Measurements from ENCODE around the gene PRKG1.

- TF ChIP-seq POLR2AphosphoS5 (IDR thresholded peaks at IDR 0.05; ENCODE audit: low read depth) (no peak), JUNB (IDR thresholded peaks at IDR 0.05; ENCODE audit: unreplicated experiment) (no peak), CTCF (conservative IDR thresholded peaks at IDR 0.05; ENCODE audit: low read depth in 2 of 2) (no peak), EZH2phosphoT487 (IDR thresholded peaks at IDR 0.05; ENCODE audit: unreplicated experiment) (no peak), EZH2 (IDR thresholded peaks at IDR 0.05; ENCODE audit: low read depth, unreplicated experiment) (no peak)
These were observed 1023.8 kb downstream of the PRKG1 start for GRCh38 chr10:52098130-52098529.

All from GM23338 (cell line).